PC-3 (cell line): ENCODE results near the gene FHIP1B. TPM values are rescaled to one million over a fixed set of nuclear protein-coding genes. Genes with fewer than 3 reads are reported as not detected.

Experiments
- ATAC-seq: fragments of 200-7000 bp; cut with Tn5 transposase; 2 replicates; pipeline ENCODE4 v1.9.1; 2020; ENCODE audit warnings: mild to moderate bottlenecking, moderate library complexity
- BruUV-seq: library from RNA; stranded (reverse); fragments of 400-500 nt; replicated peaks from 2 replicates; lab custom pipeline; 2021; lab: Mats Ljungman, UMichigan
- CTCF ChIA-PET: fragments of 300-600 bp; sonication (Branson Sonifier 250); formaldehyde crosslinking; loops from one replicate; lab custom pipeline; 2022; ENCODE audit warnings: antibody characterized with exemption; lab: Charles Lee
- POLR2A ChIA-PET: fragments of 300-600 bp; sonication (Branson Sonifier 250); formaldehyde crosslinking; loops from one replicate; lab custom pipeline; 2022; ENCODE audit warnings: antibody characterized with exemption; ENCODE audit not compliant: unreplicated experiment; lab: Charles Lee
- DNase-seq: peaks from one replicate; pipeline ENCODE4 v3.0.0-alpha.2; 2015
- H2AFZ ChIP-seq: fragments of 300-600 bp; sonication (generic); 2 replicates; pipeline ENCODE4 v1.6.0; 2016; ENCODE audit warnings: antibody characterized with exemption, low read length
- H3F3A ChIP-seq: fragments of 300-600 bp; sonication (generic); one replicate; pipeline ENCODE4 v1.6.0; 2017; ENCODE audit warnings: antibody characterized with exemption, low read length, control low read depth, mild to moderate bottlenecking; ENCODE audit not compliant: unreplicated experiment
- H3K27ac ChIP-seq: fragments of 300-600 bp; sonication (generic); 2 replicates; pipeline ENCODE4 v1.5.1; 2016; ENCODE audit warnings: mild to moderate bottlenecking, low read length
- H3K27me3 ChIP-seq: fragments of 300-600 bp; sonication (generic); 2 replicates; pipeline ENCODE4 v1.6.1; 2016; ENCODE audit warnings: low read length, mixed read lengths
- H3K36me3 ChIP-seq: fragments of 300-600 bp; sonication (generic); 2 replicates; pipeline ENCODE4 v1.6.1; 2016; ENCODE audit warnings: low read depth, mixed run types, low read length, mixed read lengths
- H3K4me1 ChIP-seq: fragments of 300-600 bp; sonication (generic); 2 replicates; pipeline ENCODE4 v1.5.1; 2016; ENCODE audit warnings: low read length; ENCODE audit not compliant: insufficient read depth
- H3K4me2 ChIP-seq: fragments of 300-600 bp; sonication (generic); 2 replicates; pipeline ENCODE4 v1.6.0; 2016; ENCODE audit warnings: low read length
- H3K4me3 ChIP-seq: fragments of 300-600 bp; sonication (generic); 2 replicates; pipeline ENCODE4 v1.5.1; 2016; ENCODE audit warnings: mild to moderate bottlenecking, low read length, mixed read lengths
- H3K79me2 ChIP-seq: fragments of 300-600 bp; sonication (generic); 2 replicates; pipeline ENCODE4 v1.6.1; 2017; ENCODE audit warnings: low read length, mixed read lengths
- H3K9ac ChIP-seq: fragments of 300-600 bp; sonication (generic); 2 replicates; pipeline ENCODE4 v1.6.0; 2016; ENCODE audit warnings: mild to moderate bottlenecking, low read length
- H3K9me2 ChIP-seq: fragments of 300-600 bp; sonication (generic); replicated peaks from 2 replicates; pipeline ENCODE4 v1.6.1; 2016; ENCODE audit warnings: mixed run types, low read length, mixed read lengths
- H3K9me3 ChIP-seq: fragments of 300-600 bp; sonication (generic); 2 replicates; pipeline ENCODE4 v1.6.1; 2016; ENCODE audit warnings: low read length, mixed read lengths
- H4K20me1 ChIP-seq: fragments of 300-600 bp; sonication (generic); 2 replicates; pipeline ENCODE4 v1.6.1; 2016; ENCODE audit warnings: low read length, mixed read lengths
- EZH2 ChIP-seq: fragments of 300-600 bp; sonication (generic); IDR thresholded peaks from one replicate; pipeline ENCODE4 v1.6.1; 2017; ENCODE audit warnings: antibody characterized with exemption, mild to moderate bottlenecking, low read length; ENCODE audit not compliant: unreplicated experiment
- EZH2phosphoT487 ChIP-seq: fragments of 300-600 bp; sonication (generic); IDR thresholded peaks from 2 replicates; pipeline ENCODE4 v1.6.1; 2018; ENCODE audit warnings: mild to moderate bottlenecking, antibody characterized with exemption, low read length, borderline replicate concordance
- intact Hi-C: fragments of 100-400 bp; cut with micrococcal nuclease; formaldehyde crosslinking; loops from 2 replicates; pipeline ENCODE4 v1.9.0; 2023
- total RNA-seq: library from RNA; depleted of rRNA; stranded (reverse); fragments of >200 nt; gene quantifications from 2 replicates; pipeline ENCODE4 v1.2.3, GENCODE V29; 2014
- TF ChIP-seq, protein P1 (sequence below): fragments of 300-600 bp; sonication (generic); conservative IDR thresholded peaks from 2 replicates; pipeline ENCODE4 v1.5.1; 2017; ENCODE audit warnings: antibody characterized with exemption, low read depth, mild to moderate bottlenecking, low read length

Gene FHIP1B
- total RNA-seq, 1 experiment from 2014 or later, result 30.4 TPM

GRCh38 chr11:6200975-6201374, 33.5 kb downstream of the FHIP1B start:
- DNase-seq, result no peak
- no peaks in the 10 kb centered on the region; the same call in 1 of the 2 replicates for H3K36me3 ChIP-seq
- ATAC-seq, result no peak
- ChIA-PET CTCF (no interaction called here), POLR2A (no interaction called here)
- H3F3A ChIP-seq, result no peaks in the 10 kb centered on the region
- no peak overlapping the region for H3K9ac ChIP-seq
- H2AFZ ChIP-seq, result no peak overlapping the region
- H3K27ac ChIP-seq, result no peak overlapping the region
- no peaks in the 10 kb centered on the region for H3K9me3 ChIP-seq
- no peaks in the 10 kb centered on the region for H3K27me3 ChIP-seq
- no peak overlapping the region for H3K4me2 ChIP-seq
- TF ChIP-seq EZH2, result no peak
- no peak for TF ChIP-seq EZH2phosphoT487
- TF ChIP-seq, protein P1, sequence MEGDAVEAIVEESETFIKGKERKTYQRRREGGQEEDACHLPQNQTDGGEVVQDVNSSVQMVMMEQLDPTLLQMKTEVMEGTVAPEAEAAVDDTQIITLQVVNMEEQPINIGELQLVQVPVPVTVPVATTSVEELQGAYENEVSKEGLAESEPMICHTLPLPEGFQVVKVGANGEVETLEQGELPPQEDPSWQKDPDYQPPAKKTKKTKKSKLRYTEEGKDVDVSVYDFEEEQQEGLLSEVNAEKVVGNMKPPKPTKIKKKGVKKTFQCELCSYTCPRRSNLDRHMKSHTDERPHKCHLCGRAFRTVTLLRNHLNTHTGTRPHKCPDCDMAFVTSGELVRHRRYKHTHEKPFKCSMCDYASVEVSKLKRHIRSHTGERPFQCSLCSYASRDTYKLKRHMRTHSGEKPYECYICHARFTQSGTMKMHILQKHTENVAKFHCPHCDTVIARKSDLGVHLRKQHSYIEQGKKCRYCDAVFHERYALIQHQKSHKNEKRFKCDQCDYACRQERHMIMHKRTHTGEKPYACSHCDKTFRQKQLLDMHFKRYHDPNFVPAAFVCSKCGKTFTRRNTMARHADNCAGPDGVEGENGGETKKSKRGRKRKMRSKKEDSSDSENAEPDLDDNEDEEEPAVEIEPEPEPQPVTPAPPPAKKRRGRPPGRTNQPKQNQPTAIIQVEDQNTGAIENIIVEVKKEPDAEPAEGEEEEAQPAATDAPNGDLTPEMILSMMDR, result no peak
- H3K4me1 ChIP-seq, result no peaks in the 10 kb centered on the region
- H3K9me2 ChIP-seq, result no peaks in the 10 kb centered on the region
- intact Hi-C loops, result no loop called here
- no peaks in the 10 kb centered on the region for H3K79me2 ChIP-seq
- H3K4me3 ChIP-seq, result no peak overlapping the region
- BruUV-seq, result no TSS peak
- no peaks in the 10 kb centered on the region for H4K20me1 ChIP-seq

GRCh38 chr11:6199174-6199810, 35.1 kb downstream of the FHIP1B start, which contains the start of gene OR52W1:
TSS of gene OR52W1 (plus strand) at chr11:6199224. CDS start at chr11:6199224, 0 bp downstream.
- intact Hi-C loops, result no loop called here
- no peaks in the 10 kb centered on the region for H4K20me1 ChIP-seq
- BruUV-seq, result no TSS peak
- POLR2A ChIA-PET, result no interaction called here
- no peaks in the 10 kb centered on the region for H3F3A ChIP-seq
- H3K36me3 ChIP-seq, result no peaks in the 10 kb centered on the region; the same call in 1 of the 2 replicates
- no peaks in the 10 kb centered on the region for H3K9me3 ChIP-seq
- no peak for TF ChIP-seq EZH2
- TF ChIP-seq EZH2phosphoT487, result no peak
- TF ChIP-seq, protein P1, result no peak
- no peaks in the 10 kb centered on the region for H3K79me2 ChIP-seq
- H3K4me2 ChIP-seq, result no peak within 1 kb of the TSS
- no peak within 1 kb of the TSS for H3K4me3 ChIP-seq
- H3K27ac ChIP-seq, result no peak within 1 kb of the TSS
- ATAC-seq, result no peak
- H3K27me3 ChIP-seq, result no peaks in the 10 kb centered on the region
- no peaks in the 10 kb centered on the region for H3K4me1 ChIP-seq
- no peak for DNase-seq
- H3K9ac ChIP-seq, result no peak within 1 kb of the TSS
- CTCF ChIA-PET, result no interaction called here
- H3K9me2 ChIP-seq, result no peaks in the 10 kb centered on the region
- H2AFZ ChIP-seq, result no peak within 1 kb of the TSS

GRCh38 chr11:6197466-6198200, 36.8 kb downstream of the FHIP1B start:
- Histone ChIP-seq H2AFZ (no peak overlapping the region), H3K9ac (no peak overlapping the region), H3K4me3 (no peak overlapping the region), H3K9me3 (no peaks in the 10 kb centered on the region), H3K27ac (no peak overlapping the region), H3F3A (no peaks in the 10 kb centered on the region), H3K4me2 (no peak overlapping the region), H3K27me3 (no peaks in the 10 kb centered on the region), H3K79me2 (no peaks in the 10 kb centered on the region), H4K20me1 (no peaks in the 10 kb centered on the region), H3K36me3 (no peaks in the 10 kb centered on the region), H3K9me2 (no peaks in the 10 kb centered on the region), H3K4me1 (no peaks in the 10 kb centered on the region)
- TF ChIP-seq, protein P1, result no peak
- TF ChIP-seq EZH2 (no peak), EZH2phosphoT487 (no peak)
- intact Hi-C loops, result no loop called here
- BruUV-seq, result no TSS peak
- DNase-seq (no peak), ATAC-seq (no peak)
- ChIA-PET POLR2A (no interaction called here), CTCF (no interaction called here)
